Activated naive CD8-positive, alpha-beta T cell (primary cell): ENCODE measurements around the gene SBNO2.

Source experiments
- H3K27ac Mint-ChIP-seq: one replicate; pipeline ENCODE4 v1.8.0; 2021; ENCODE audit warnings: mixed read lengths
- H3K27me3 Mint-ChIP-seq: one replicate; pipeline ENCODE4 v1.8.0; 2021; ENCODE audit warnings: mixed read lengths
- H3K36me3 Mint-ChIP-seq: one replicate; pipeline ENCODE4 v1.8.0; 2021; ENCODE audit warnings: mixed read lengths
- H3K4me1 Mint-ChIP-seq: one replicate; pipeline ENCODE4 v1.8.0; 2021; ENCODE audit warnings: low read depth, mixed read lengths
- H3K4me3 Mint-ChIP-seq: one replicate; pipeline ENCODE4 v1.8.0; 2021; ENCODE audit warnings: mild to moderate bottlenecking, mixed read lengths
- H3K9me3 Mint-ChIP-seq: one replicate; pipeline ENCODE4 v1.8.0; 2021; ENCODE audit warnings: low read depth, mixed read lengths

The SBNO2 gene

DNA sequence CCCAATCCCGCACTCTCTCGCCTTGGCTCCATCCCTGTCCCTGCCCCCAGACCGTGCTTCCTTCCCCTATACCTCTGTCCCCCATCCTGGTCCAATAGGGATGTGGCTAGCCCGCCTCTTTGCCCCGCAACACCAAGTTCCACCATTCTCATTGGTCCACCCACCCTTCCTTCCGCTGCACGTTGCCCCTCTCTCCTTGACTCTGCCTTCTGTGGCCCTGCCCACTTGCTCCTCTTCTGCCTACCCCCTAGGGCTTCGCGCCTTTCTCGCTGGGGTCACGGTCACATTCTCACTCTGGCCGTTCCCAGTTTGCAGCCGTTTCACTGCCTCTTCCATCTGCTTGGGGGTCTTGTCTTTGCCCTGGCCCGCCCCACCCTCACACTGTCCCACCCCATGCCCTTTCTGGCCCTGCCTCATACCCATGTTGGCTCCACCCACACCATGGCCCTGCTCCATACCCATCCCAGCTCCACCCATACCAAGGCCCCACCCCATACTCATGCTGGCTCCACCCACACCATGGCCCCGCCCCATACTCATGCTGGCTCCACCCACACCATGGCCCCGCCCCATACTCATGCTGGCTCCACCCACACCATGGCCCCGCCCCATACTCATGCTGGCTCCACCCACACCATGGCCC, 111.6 kb downstream of the SBNO2 start:
- Mint-ChIP-seq H3K36me3 (peaks cover 6% of the 10 kb centered on the region), H3K4me1 (peaks cover 25% of the 10 kb centered on the region), H3K27ac (no peak overlapping the region), H3K9me3 (no peaks in the 10 kb centered on the region), H3K4me3 (no peak overlapping the region), H3K27me3 (no peaks in the 10 kb centered on the region)

DNA sequence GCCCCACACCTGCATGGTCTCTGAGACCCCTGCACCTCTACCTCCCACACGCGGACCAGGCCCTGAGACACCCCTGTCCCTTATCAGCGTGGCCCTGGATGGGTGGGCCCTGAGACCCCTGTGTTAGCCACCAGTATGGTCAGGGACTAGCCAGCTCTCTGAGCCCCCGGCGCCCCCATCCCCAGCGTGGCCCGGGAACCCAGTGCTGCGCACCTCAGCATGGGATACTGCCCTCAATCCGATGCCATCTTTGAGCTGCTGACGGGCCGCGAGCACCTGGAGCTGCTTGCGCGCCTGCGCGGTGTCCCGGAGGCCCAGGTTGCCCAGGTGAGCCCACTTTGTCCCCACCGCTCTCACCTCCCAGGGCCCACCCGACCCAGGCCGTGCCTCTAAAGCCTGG, 112.1 kb downstream of the SBNO2 start:
- Mint-ChIP-seq H3K27ac (no peak overlapping the region), H3K4me1 (peaks cover 29% of the 10 kb centered on the region), H3K4me3 (no peak overlapping the region), H3K9me3 (no peaks in the 10 kb centered on the region), H3K27me3 (no peaks in the 10 kb centered on the region), H3K36me3 (peaks cover 9% of the 10 kb centered on the region)

DNA sequence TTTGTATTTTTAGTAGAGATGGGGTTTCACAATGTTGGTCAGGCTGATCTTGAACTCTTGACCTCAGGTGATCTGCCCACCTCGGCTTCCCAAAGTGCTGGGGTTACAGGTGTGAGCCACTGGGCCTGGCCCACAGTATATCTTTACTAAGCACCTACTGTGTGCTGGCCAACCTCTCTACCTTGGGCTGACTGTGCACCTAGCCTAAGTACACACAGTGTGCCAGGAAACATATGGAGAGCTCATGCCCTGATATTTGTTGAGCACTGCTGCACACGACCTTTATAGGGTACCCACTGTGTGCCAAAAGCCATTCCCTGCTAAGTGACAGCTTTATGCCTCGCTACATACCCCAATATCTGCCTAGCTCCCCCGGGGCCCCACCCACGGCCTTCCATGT, 113.4 kb downstream of the SBNO2 start:
- H3K4me3 Mint-ChIP-seq: no peak overlapping the region
- no peak overlapping the region for H3K27ac Mint-ChIP-seq
- peaks cover 14% of the 10 kb centered on the region for H3K36me3 Mint-ChIP-seq
- H3K27me3 Mint-ChIP-seq: no peaks in the 10 kb centered on the region
- no peaks in the 10 kb centered on the region for H3K9me3 Mint-ChIP-seq
- peaks cover 25% of the 10 kb centered on the region for H3K4me1 Mint-ChIP-seq

DNA sequence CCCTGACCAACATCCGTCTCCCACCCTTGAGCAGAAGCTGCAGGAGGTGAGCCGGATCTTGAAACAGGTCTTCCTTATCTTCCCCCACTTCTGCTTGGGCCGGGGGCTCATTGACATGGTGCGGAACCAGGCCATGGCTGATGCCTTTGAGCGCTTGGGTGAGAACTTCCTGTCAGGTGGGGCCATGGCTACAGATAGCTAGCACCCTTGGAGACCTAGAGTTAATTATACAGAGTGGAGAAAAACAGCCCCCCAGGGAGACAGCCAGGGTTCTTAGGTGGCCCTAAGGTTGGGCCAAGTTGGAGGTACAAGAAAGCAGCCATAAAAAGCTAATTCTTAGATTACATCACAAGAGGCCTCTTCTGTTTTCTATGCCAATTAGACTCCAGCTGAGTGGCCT, 116.0 kb downstream of the SBNO2 start:
- Mint-ChIP-seq H3K27ac (peak overlapping the region; percentile 28), H3K4me3 (no peak overlapping the region), H3K27me3 (no peaks in the 10 kb centered on the region), H3K9me3 (no peaks in the 10 kb centered on the region), H3K4me1 (peaks cover 13% of the 10 kb centered on the region), H3K36me3 (peaks cover 14% of the 10 kb centered on the region)
